SK-N-SH treated with all-trans-retinoic acid at 6 μM for 48 hours (cell line): Measurements from ENCODE around the gene DLG2.

Source experiments
- ATAC-seq: fragments of 200-7000 bp; cut with Tn5 transposase; 3 replicates; pipeline ENCODE4 v1.9.1; 2020; ENCODE audit warnings: mild to moderate bottlenecking, moderate library complexity
- ARNTL ChIP-seq: fragments of 450-650 bp; formaldehyde crosslinking; IDR thresholded peaks from 2 replicates; pipeline ENCODE4 v1.5.0; 2020; ENCODE audit warnings: low read depth, mild to moderate bottlenecking, moderate library complexity, borderline replicate concordance
- BACH2 ChIP-seq: fragments of 250-450 bp; sonication (Bioruptor Pico); IDR thresholded peaks from 2 replicates; pipeline ENCODE4 v1.9.0; 2021; ENCODE audit warnings: mild to moderate bottlenecking, borderline replicate concordance
- CREB5 ChIP-seq: fragments of 250-450 bp; sonication (Bioruptor Pico); IDR thresholded peaks from 2 replicates; pipeline ENCODE4 v1.5.1; 2020; ENCODE audit warnings: low read depth, mild to moderate bottlenecking, moderate library complexity
- CSDC2 ChIP-seq: fragments of 250-450 bp; sonication (Bioruptor Pico); IDR thresholded peaks from 2 replicates; pipeline ENCODE4 v1.5.0; 2020; ENCODE audit warnings: mild to moderate bottlenecking, moderate library complexity
- CSRNP3 ChIP-seq: fragments of 250-450 bp; sonication (Bioruptor Pico); IDR thresholded peaks from 2 replicates; pipeline ENCODE4 v1.5.1; 2021; ENCODE audit warnings: mild to moderate bottlenecking, moderate library complexity
- ESRRG ChIP-seq: fragments of 250-450 bp; sonication (Bioruptor Pico); IDR thresholded peaks from 2 replicates; pipeline ENCODE4 v1.6.1; 2021; ENCODE audit warnings: mild to moderate bottlenecking
- GLIS3 ChIP-seq: fragments of 250-450 bp; sonication (Bioruptor Pico); IDR thresholded peaks from 2 replicates; pipeline ENCODE4 v1.5.0; 2020; ENCODE audit warnings: mild to moderate bottlenecking, moderate library complexity
- ISL1 ChIP-seq: fragments of 250-450 bp; sonication (Bioruptor Pico); IDR thresholded peaks from 2 replicates; pipeline ENCODE4 v2.1.2; 2022; ENCODE audit warnings: mild to moderate bottlenecking, moderate library complexity
- PATZ1 ChIP-seq: fragments of 250-450 bp; sonication (Bioruptor Pico); IDR thresholded peaks from 2 replicates; pipeline ENCODE4 v1.8.0; 2020; ENCODE audit warnings: mild to moderate bottlenecking, moderate library complexity, borderline replicate concordance
- POU6F1 ChIP-seq: fragments of 250-450 bp; sonication (Bioruptor Pico); IDR thresholded peaks from 2 replicates; pipeline ENCODE4 v1.8.0; 2021; ENCODE audit warnings: low read depth, mild to moderate bottlenecking, moderate library complexity, borderline replicate concordance
- PPARA ChIP-seq: fragments of 250-450 bp; sonication (Bioruptor Pico); IDR thresholded peaks from 2 replicates; pipeline ENCODE4 v1.5.0; 2020; ENCODE audit warnings: mild to moderate bottlenecking, borderline replicate concordance
- RARB ChIP-seq: fragments of 250-450 bp; sonication (Bioruptor Pico); IDR thresholded peaks from 2 replicates; pipeline ENCODE4 v1.8.0; 2021; ENCODE audit warnings: mild to moderate bottlenecking, moderate library complexity
- TOX ChIP-seq: fragments of 250-450 bp; sonication (Bioruptor Pico); IDR thresholded peaks from 2 replicates; pipeline ENCODE4 v1.8.0; 2021; ENCODE audit warnings: mild to moderate bottlenecking, moderate library complexity, borderline replicate concordance
- TSHZ2 ChIP-seq: fragments of 250-450 bp; sonication (Bioruptor Pico); IDR thresholded peaks from 2 replicates; pipeline ENCODE4 v1.5.0; 2020; ENCODE audit warnings: mild to moderate bottlenecking, moderate library complexity
- ZC3H10 ChIP-seq: fragments of 250-450 bp; sonication (Bioruptor Pico); IDR thresholded peaks from 2 replicates; pipeline ENCODE4 v1.5.1; 2021; ENCODE audit warnings: mild to moderate bottlenecking, moderate library complexity
- ZFP3 ChIP-seq: fragments of 250-450 bp; sonication (Bioruptor Pico); IDR thresholded peaks from 2 replicates; pipeline ENCODE4 v1.5.0; 2020; ENCODE audit warnings: mild to moderate bottlenecking, moderate library complexity
- ZFP30 ChIP-seq: fragments of 450-650 bp; formaldehyde crosslinking; IDR thresholded peaks from 2 replicates; pipeline ENCODE4 v1.5.0; 2022; ENCODE audit warnings: mild to moderate bottlenecking, moderate library complexity
- ZNF565 ChIP-seq: fragments of 450-650 bp; formaldehyde crosslinking; conservative IDR thresholded peaks from 2 replicates; pipeline ENCODE4 v1.5.0; 2020; ENCODE audit warnings: low read depth, mild to moderate bottlenecking, moderate library complexity
- ZNF8 ChIP-seq: fragments of 450-650 bp; formaldehyde crosslinking; IDR thresholded peaks from 2 replicates; pipeline ENCODE4 v1.5.0; 2020; ENCODE audit warnings: mild to moderate bottlenecking, moderate library complexity

The DLG2 gene

GRCh38 chr11:84234462-84235202, 1392.5 kb downstream of the DLG2 start:
- no peak for TF ChIP-seq ZFP3 (CRISPR knock-in tag)
- TF ChIP-seq CSDC2 (CRISPR knock-in tag), result no peak
- TF ChIP-seq GLIS3 (CRISPR knock-in tag), result no peak
- TF ChIP-seq RARB (CRISPR knock-in tag), result no peak
- TF ChIP-seq ZFP30 (CRISPR knock-in tag), result no peak
- TF ChIP-seq BACH2 (CRISPR knock-in tag), result no peak

GRCh38 chr11:84234011-84234410, 1393.1 kb downstream of the DLG2 start:
- ATAC-seq, result no peak
- no peak for TF ChIP-seq ESRRG
- TF ChIP-seq ZC3H10 (CRISPR knock-in tag), result no peak
- no peak for TF ChIP-seq ZFP30 (CRISPR knock-in tag)
- no peak for TF ChIP-seq CREB5
- TF ChIP-seq CSDC2 (CRISPR knock-in tag), result no peak
- no peak for TF ChIP-seq ZNF8 (CRISPR knock-in tag)
- no peak for TF ChIP-seq RARB (CRISPR knock-in tag)
- TF ChIP-seq ISL1 (CRISPR knock-in tag), result no peak
- TF ChIP-seq TOX, result no peak
- TF ChIP-seq POU6F1, result no peak
- no peak for TF ChIP-seq BACH2 (CRISPR knock-in tag)
- no peak for TF ChIP-seq TSHZ2 (CRISPR knock-in tag)
- no peak for TF ChIP-seq ZNF565
- no peak for TF ChIP-seq GLIS3 (CRISPR knock-in tag)
- no peak for TF ChIP-seq ZFP3 (CRISPR knock-in tag)
- TF ChIP-seq PPARA (CRISPR knock-in tag), result no peak
- TF ChIP-seq, all 23 proteins: peak for 0

More at GRCh38 chr11:84234462-84235202, 1392.5 kb downstream of the DLG2 start:
- no peak for ATAC-seq

- ATAC-seq, result no peak
- TF ChIP-seq CSRNP3 (CRISPR knock-in tag), result no peak
- no peak for TF ChIP-seq BACH2 (CRISPR knock-in tag)
- no peak for TF ChIP-seq ZNF8 (CRISPR knock-in tag)
- TF ChIP-seq ZFP3 (CRISPR knock-in tag), result no peak
- TF ChIP-seq PPARA (CRISPR knock-in tag), result no peak
- TF ChIP-seq ARNTL, result no peak
- no peak for TF ChIP-seq ZFP30 (CRISPR knock-in tag)
- no peak for TF ChIP-seq ISL1 (CRISPR knock-in tag)
- TF ChIP-seq GLIS3 (CRISPR knock-in tag), result no peak
- TF ChIP-seq RARB (CRISPR knock-in tag), result no peak
- no peak for TF ChIP-seq CSDC2 (CRISPR knock-in tag)
- TF ChIP-seq PATZ1 (CRISPR knock-in tag), result no peak
Observed at GRCh38 chr11:84232511-84232910, 1394.6 kb downstream of the DLG2 start.
